ENCODE data around the gene NAALADL1. TPM values are rescaled to one million over a fixed set of nuclear protein-coding genes. Genes with fewer than 3 reads are reported as not detected.

Gene NAALADL1
- total and polyA plus RNA-seq, 9 of the 15 experiments (the other 6 are each of a cell fraction or from before 2014, with no cell fraction given) = 0.06 to 0.72 (median 0.22) TPM; not detected in 4

DNA sequence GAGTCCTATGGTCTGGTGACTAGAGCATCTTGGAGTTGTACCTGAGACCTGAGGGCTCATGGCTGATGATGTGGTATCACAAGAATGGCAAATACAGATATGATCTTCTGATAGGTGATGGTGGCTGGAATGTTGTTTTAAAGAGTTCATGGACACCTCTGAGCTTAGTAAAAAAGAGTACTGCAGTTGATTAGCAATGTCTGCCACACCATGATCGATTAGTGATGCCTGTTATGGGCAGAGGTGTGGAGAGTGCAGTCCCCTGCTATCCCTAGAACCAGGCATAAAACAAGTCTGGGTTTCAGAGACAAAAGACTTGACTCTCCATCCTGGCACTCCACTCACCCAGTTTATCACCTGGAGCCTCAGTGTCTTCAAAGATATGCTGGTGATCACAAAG lies 60.2 kb downstream of the NAALADL1 start (continued):
- TF ChIP-seq, protein P1, sequence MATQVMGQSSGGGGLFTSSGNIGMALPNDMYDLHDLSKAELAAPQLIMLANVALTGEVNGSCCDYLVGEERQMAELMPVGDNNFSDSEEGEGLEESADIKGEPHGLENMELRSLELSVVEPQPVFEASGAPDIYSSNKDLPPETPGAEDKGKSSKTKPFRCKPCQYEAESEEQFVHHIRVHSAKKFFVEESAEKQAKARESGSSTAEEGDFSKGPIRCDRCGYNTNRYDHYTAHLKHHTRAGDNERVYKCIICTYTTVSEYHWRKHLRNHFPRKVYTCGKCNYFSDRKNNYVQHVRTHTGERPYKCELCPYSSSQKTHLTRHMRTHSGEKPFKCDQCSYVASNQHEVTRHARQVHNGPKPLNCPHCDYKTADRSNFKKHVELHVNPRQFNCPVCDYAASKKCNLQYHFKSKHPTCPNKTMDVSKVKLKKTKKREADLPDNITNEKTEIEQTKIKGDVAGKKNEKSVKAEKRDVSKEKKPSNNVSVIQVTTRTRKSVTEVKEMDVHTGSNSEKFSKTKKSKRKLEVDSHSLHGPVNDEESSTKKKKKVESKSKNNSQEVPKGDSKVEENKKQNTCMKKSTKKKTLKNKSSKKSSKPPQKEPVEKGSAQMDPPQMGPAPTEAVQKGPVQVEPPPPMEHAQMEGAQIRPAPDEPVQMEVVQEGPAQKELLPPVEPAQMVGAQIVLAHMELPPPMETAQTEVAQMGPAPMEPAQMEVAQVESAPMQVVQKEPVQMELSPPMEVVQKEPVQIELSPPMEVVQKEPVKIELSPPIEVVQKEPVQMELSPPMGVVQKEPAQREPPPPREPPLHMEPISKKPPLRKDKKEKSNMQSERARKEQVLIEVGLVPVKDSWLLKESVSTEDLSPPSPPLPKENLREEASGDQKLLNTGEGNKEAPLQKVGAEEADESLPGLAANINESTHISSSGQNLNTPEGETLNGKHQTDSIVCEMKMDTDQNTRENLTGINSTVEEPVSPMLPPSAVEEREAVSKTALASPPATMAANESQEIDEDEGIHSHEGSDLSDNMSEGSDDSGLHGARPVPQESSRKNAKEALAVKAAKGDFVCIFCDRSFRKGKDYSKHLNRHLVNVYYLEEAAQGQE (IDR thresholded peaks at IDR 0.05; ENCODE audit: borderline replicate concordance) = peak; percentile 96
- TF ChIP-seq, protein P1 (CRISPR knock-in tag; IDR thresholded peaks at IDR 0.05; ENCODE audit: low read depth) = no peak
- TF ChIP-seq, protein P2, sequence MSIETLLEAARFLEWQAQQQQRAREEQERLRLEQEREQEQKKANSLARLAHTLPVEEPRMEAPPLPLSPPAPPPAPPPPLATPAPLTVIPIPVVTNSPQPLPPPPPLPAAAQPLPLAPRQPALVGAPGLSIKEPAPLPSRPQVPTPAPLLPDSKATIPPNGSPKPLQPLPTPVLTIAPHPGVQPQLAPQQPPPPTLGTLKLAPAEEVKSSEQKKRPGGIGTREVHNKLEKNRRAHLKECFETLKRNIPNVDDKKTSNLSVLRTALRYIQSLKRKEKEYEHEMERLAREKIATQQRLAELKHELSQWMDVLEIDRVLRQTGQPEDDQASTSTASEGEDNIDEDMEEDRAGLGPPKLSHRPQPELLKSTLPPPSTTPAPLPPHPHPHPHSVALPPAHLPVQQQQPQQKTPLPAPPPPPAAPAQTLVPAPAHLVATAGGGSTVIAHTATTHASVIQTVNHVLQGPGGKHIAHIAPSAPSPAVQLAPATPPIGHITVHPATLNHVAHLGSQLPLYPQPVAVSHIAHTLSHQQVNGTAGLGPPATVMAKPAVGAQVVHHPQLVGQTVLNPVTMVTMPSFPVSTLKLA (conservative IDR thresholded peaks at IDR 0.05) = peak in 1 of 2 experiments; percentile 50; a peak in 1 of 4 replicates
- TF ChIP-seq, protein P3, sequence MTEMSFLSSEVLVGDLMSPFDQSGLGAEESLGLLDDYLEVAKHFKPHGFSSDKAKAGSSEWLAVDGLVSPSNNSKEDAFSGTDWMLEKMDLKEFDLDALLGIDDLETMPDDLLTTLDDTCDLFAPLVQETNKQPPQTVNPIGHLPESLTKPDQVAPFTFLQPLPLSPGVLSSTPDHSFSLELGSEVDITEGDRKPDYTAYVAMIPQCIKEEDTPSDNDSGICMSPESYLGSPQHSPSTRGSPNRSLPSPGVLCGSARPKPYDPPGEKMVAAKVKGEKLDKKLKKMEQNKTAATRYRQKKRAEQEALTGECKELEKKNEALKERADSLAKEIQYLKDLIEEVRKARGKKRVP (CRISPR knock-in tag; IDR thresholded peaks at IDR 0.05) = no peak
- peak; percentile 99 for TF ChIP-seq ZBTB17 (CRISPR knock-in tag; IDR thresholded peaks at IDR 0.05)
- TF ChIP-seq, protein P4, sequence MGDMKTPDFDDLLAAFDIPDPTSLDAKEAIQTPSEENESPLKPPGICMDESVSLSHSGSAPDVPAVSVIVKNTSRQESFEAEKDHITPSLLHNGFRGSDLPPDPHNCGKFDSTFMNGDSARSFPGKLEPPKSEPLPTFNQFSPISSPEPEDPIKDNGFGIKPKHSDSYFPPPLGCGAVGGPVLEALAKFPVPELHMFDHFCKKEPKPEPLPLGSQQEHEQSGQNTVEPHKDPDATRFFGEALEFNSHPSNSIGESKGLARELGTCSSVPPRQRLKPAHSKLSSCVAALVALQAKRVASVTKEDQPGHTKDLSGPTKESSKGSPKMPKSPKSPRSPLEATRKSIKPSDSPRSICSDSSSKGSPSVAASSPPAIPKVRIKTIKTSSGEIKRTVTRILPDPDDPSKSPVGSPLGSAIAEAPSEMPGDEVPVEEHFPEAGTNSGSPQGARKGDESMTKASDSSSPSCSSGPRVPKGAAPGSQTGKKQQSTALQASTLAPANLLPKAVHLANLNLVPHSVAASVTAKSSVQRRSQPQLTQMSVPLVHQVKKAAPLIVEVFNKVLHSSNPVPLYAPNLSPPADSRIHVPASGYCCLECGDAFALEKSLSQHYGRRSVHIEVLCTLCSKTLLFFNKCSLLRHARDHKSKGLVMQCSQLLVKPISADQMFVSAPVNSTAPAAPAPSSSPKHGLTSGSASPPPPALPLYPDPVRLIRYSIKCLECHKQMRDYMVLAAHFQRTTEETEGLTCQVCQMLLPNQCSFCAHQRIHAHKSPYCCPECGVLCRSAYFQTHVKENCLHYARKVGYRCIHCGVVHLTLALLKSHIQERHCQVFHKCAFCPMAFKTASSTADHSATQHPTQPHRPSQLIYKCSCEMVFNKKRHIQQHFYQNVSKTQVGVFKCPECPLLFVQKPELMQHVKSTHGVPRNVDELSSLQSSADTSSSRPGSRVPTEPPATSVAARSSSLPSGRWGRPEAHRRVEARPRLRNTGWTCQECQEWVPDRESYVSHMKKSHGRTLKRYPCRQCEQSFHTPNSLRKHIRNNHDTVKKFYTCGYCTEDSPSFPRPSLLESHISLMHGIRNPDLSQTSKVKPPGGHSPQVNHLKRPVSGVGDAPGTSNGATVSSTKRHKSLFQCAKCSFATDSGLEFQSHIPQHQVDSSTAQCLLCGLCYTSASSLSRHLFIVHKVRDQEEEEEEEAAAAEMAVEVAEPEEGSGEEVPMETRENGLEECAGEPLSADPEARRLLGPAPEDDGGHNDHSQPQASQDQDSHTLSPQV (IDR thresholded peaks at IDR 0.05) = peak; percentile 55; the same call in 1 of the 2 replicates
- peak; percentile 97 for TF ChIP-seq ZNF23 (CRISPR knock-in tag; IDR thresholded peaks at IDR 0.05)
- no peak for TF ChIP-seq KLF13 (tag; IDR thresholded peaks at IDR 0.05; ENCODE audit: borderline replicate concordance, low read depth)
- TF ChIP-seq CBX5 (IDR thresholded peaks at IDR 0.05; ENCODE audit: borderline replicate concordance, low read depth) = 0 out of 2 replicates have a peak, but pooled peaks have one; percentile 21
- TF ChIP-seq CREM (IDR thresholded peaks at IDR 0.05; ENCODE audit: low read depth) = 0 out of 2 replicates have a peak, but pooled peaks have one; percentile 28
- 0 out of 4 replicates have a peak, but pooled peaks of 1 of the 2 experiments have one; percentile 24 for TF ChIP-seq ARNT (IDR thresholded peaks at IDR 0.05)
- TF ChIP-seq TRIM28 (IDR thresholded peaks at IDR 0.05) = 0 out of 2 replicates have a peak, but pooled peaks have one; percentile 33
- no peak for TF ChIP-seq GABPB1 (CRISPR knock-in tag; IDR thresholded peaks at IDR 0.05)
- no peak for TF ChIP-seq FOXK1 (CRISPR knock-in tag; IDR thresholded peaks at IDR 0.05; ENCODE audit: borderline replicate concordance)

Data from K562 (cell line).